Measurements from ENCODE around the gene RERE. TPM values are rescaled to one million over a fixed set of nuclear protein-coding genes. Genes with fewer than 3 reads are reported as not detected.
"Not testable (repeated sequence)": the region's sequence is repeated elsewhere in the genome, so short reads cannot be mapped to it uniquely, and the experiment has no call there.

Gene RERE
- polyA plus RNA-seq, 2 donors = 14.0 to 24.4 TPM

GRCh38 chr1:8633741-8634501, 183.5 kb downstream of the RERE start:
- 92 to 96% methylated on average over 5 of the region's 5 CpGs for WGBS, 2 donors
- no peaks in the 10 kb centered on the region for H3K27me3 ChIP-seq (ENCODE audit: control insufficient read depth in 1 of 2, insufficient read depth in 2 of 2, low read length in 2 of 2)
- H3K9me3 ChIP-seq (ENCODE audit: control insufficient read depth in 2 of 2, insufficient read depth in 1 of 2, low read depth in 1 of 2, low read length in 1 of 2) = no peaks in the 10 kb centered on the region
- H3K4me1 ChIP-seq (ENCODE audit: control insufficient read depth in 2 of 2, insufficient read depth in 2 of 2, low read length in 1 of 2) = no peaks in the 10 kb centered on the region
- no peak overlapping the region for H3K27ac ChIP-seq (ENCODE audit: low read depth in 2 of 2, low read length in 1 of 2)
- H3K36me3 ChIP-seq (ENCODE audit: control insufficient read depth in 2 of 2, insufficient read depth in 2 of 2, low read length in 1 of 2) = no peaks in the 10 kb centered on the region
- H3K4me3 ChIP-seq (ENCODE audit: low read depth in 1 of 2, low read length in 2 of 2) = no peak overlapping the region

- WGBS, 2 donors = 75 to 82% methylated on average over 4 of the region's 4 CpGs
- Histone ChIP-seq H3K36me3 (ENCODE audit: control insufficient read depth in 2 of 2, insufficient read depth in 2 of 2, low read length in 1 of 2) (no peaks in the 10 kb centered on the region), H3K27me3 (ENCODE audit: control insufficient read depth in 1 of 2, insufficient read depth in 2 of 2, low read length in 2 of 2) (no peaks in the 10 kb centered on the region), H3K4me3 (ENCODE audit: low read depth in 1 of 2, low read length in 2 of 2) (no peak overlapping the region), H3K27ac (ENCODE audit: low read depth in 2 of 2, low read length in 1 of 2) (no peak overlapping the region), H3K9me3 (ENCODE audit: control insufficient read depth in 2 of 2, insufficient read depth in 1 of 2, low read depth in 1 of 2, low read length in 1 of 2) (no peaks in the 10 kb centered on the region), H3K4me1 (ENCODE audit: control insufficient read depth in 2 of 2, insufficient read depth in 2 of 2, low read length in 1 of 2) (no peaks in the 10 kb centered on the region)
Observed at GRCh38 chr1:8632102-8632501, 185.3 kb downstream of the RERE start.

- Histone ChIP-seq H3K4me3 (ENCODE audit: low read depth in 1 of 2, low read length in 2 of 2) (no peak overlapping the region), H3K27me3 (ENCODE audit: control insufficient read depth in 1 of 2, insufficient read depth in 2 of 2, low read length in 2 of 2) (no peaks in the 10 kb centered on the region), H3K9me3 (ENCODE audit: control insufficient read depth in 2 of 2, insufficient read depth in 1 of 2, low read depth in 1 of 2, low read length in 1 of 2) (no peaks in the 10 kb centered on the region), H3K36me3 (ENCODE audit: control insufficient read depth in 2 of 2, insufficient read depth in 2 of 2, low read length in 1 of 2) (no peaks in the 10 kb centered on the region), H3K4me1 (ENCODE audit: control insufficient read depth in 2 of 2, insufficient read depth in 2 of 2, low read length in 1 of 2) (no peaks in the 10 kb centered on the region), H3K27ac (ENCODE audit: low read depth in 2 of 2, low read length in 1 of 2) (no peak overlapping the region)
- 94 to 96% methylated on average over 3 of the region's 3 CpGs for WGBS, 2 donors
Observed at GRCh38 chr1:8631163-8631562, 186.3 kb downstream of the RERE start.

- Histone ChIP-seq H3K36me3 (ENCODE audit: control insufficient read depth in 2 of 2, insufficient read depth in 2 of 2, low read length in 1 of 2) (no peaks in the 10 kb centered on the region), H3K4me1 (ENCODE audit: control insufficient read depth in 2 of 2, insufficient read depth in 2 of 2, low read length in 1 of 2) (no peaks in the 10 kb centered on the region), H3K27ac (ENCODE audit: low read depth in 2 of 2, low read length in 1 of 2) (no peak overlapping the region), H3K27me3 (ENCODE audit: control insufficient read depth in 1 of 2, insufficient read depth in 2 of 2, low read length in 2 of 2) (no peaks in the 10 kb centered on the region), H3K9me3 (ENCODE audit: control insufficient read depth in 2 of 2, insufficient read depth in 1 of 2, low read depth in 1 of 2, low read length in 1 of 2) (no peaks in the 10 kb centered on the region), H3K4me3 (ENCODE audit: low read depth in 1 of 2, low read length in 2 of 2) (no peak overlapping the region)
- 72 to 74% methylated on average over 7 of the region's 7 CpGs for WGBS, 2 donors
Observed at GRCh38 chr1:8629241-8630091, 188.0 kb downstream of the RERE start.

- WGBS, 2 donors = 63 to 75% methylated on average over 2 of the region's 2 CpGs
- Histone ChIP-seq H3K27me3 (ENCODE audit: control insufficient read depth in 1 of 2, insufficient read depth in 2 of 2, low read length in 2 of 2) (no peaks in the 10 kb centered on the region), H3K36me3 (ENCODE audit: control insufficient read depth in 2 of 2, insufficient read depth in 2 of 2, low read length in 1 of 2) (no peaks in the 10 kb centered on the region), H3K4me3 (ENCODE audit: low read depth in 1 of 2, low read length in 2 of 2) (no peak overlapping the region), H3K27ac (ENCODE audit: low read depth in 2 of 2, low read length in 1 of 2) (no peak overlapping the region), H3K9me3 (ENCODE audit: control insufficient read depth in 2 of 2, insufficient read depth in 1 of 2, low read depth in 1 of 2, low read length in 1 of 2) (no peaks in the 10 kb centered on the region), H3K4me1 (ENCODE audit: control insufficient read depth in 2 of 2, insufficient read depth in 2 of 2, low read length in 1 of 2) (no peaks in the 10 kb centered on the region)
Observed at GRCh38 chr1:8628606-8629005, 188.8 kb downstream of the RERE start.

- no peak overlapping the region for H3K27ac ChIP-seq (ENCODE audit: low read depth in 2 of 2, low read length in 1 of 2)
- WGBS, 2 donors = 84 to 88% methylated on average over 5 of the region's 5 CpGs
- H3K4me3 ChIP-seq (ENCODE audit: low read depth in 1 of 2, low read length in 2 of 2) = no peak overlapping the region
- H3K4me1 ChIP-seq (ENCODE audit: control insufficient read depth in 2 of 2, insufficient read depth in 2 of 2, low read length in 1 of 2) = no peaks in the 10 kb centered on the region
- no peaks in the 10 kb centered on the region for H3K36me3 ChIP-seq (ENCODE audit: control insufficient read depth in 2 of 2, insufficient read depth in 2 of 2, low read length in 1 of 2)
- no peaks in the 10 kb centered on the region for H3K9me3 ChIP-seq (ENCODE audit: control insufficient read depth in 2 of 2, insufficient read depth in 1 of 2, low read depth in 1 of 2, low read length in 1 of 2)
- no peaks in the 10 kb centered on the region for H3K27me3 ChIP-seq (ENCODE audit: control insufficient read depth in 1 of 2, insufficient read depth in 2 of 2, low read length in 2 of 2)
Observed at GRCh38 chr1:8627728-8628127, 189.7 kb downstream of the RERE start.

- 72 to 76% methylated on average over 4 of the region's 4 CpGs for WGBS, 2 donors
- no peaks in the 10 kb centered on the region for H3K4me1 ChIP-seq (ENCODE audit: control insufficient read depth in 2 of 2, insufficient read depth in 2 of 2, low read length in 1 of 2)
- H3K36me3 ChIP-seq (ENCODE audit: control insufficient read depth in 2 of 2, insufficient read depth in 2 of 2, low read length in 1 of 2) = no peaks in the 10 kb centered on the region
- H3K27me3 ChIP-seq (ENCODE audit: control insufficient read depth in 1 of 2, insufficient read depth in 2 of 2, low read length in 2 of 2) = no peaks in the 10 kb centered on the region
- H3K9me3 ChIP-seq (ENCODE audit: control insufficient read depth in 2 of 2, insufficient read depth in 1 of 2, low read depth in 1 of 2, low read length in 1 of 2) = no peaks in the 10 kb centered on the region
- no peak overlapping the region for H3K27ac ChIP-seq (ENCODE audit: low read depth in 2 of 2, low read length in 1 of 2)
- H3K4me3 ChIP-seq (ENCODE audit: low read depth in 1 of 2, low read length in 2 of 2) = no peak overlapping the region
Observed at GRCh38 chr1:8625981-8626898, 191.2 kb downstream of the RERE start.

- Histone ChIP-seq H3K4me3 (ENCODE audit: low read depth in 1 of 2, low read length in 2 of 2) (no peak overlapping the region), H3K27ac (ENCODE audit: low read depth in 2 of 2, low read length in 1 of 2) (no peak overlapping the region), H3K27me3 (ENCODE audit: control insufficient read depth in 1 of 2, insufficient read depth in 2 of 2, low read length in 2 of 2) (no peaks in the 10 kb centered on the region), H3K9me3 (ENCODE audit: control insufficient read depth in 2 of 2, insufficient read depth in 1 of 2, low read depth in 1 of 2, low read length in 1 of 2) (no peaks in the 10 kb centered on the region), H3K4me1 (ENCODE audit: control insufficient read depth in 2 of 2, insufficient read depth in 2 of 2, low read length in 1 of 2) (no peaks in the 10 kb centered on the region), H3K36me3 (ENCODE audit: control insufficient read depth in 2 of 2, insufficient read depth in 2 of 2, low read length in 1 of 2) (no peaks in the 10 kb centered on the region)
- WGBS, 2 donors = 85 to 93% methylated on average over 2 of the region's 2 CpGs
Observed at GRCh38 chr1:8625491-8625890, 191.9 kb downstream of the RERE start.

- not testable (repeated sequence) for H3K36me3 ChIP-seq (ENCODE audit: control insufficient read depth in 2 of 2, insufficient read depth in 2 of 2, low read length in 1 of 2); H3K9me3 ChIP-seq (ENCODE audit: control insufficient read depth in 2 of 2, insufficient read depth in 1 of 2, low read depth in 1 of 2, low read length in 1 of 2); H3K4me3 ChIP-seq (ENCODE audit: low read depth in 1 of 2, low read length in 2 of 2); H3K27me3 ChIP-seq (ENCODE audit: control insufficient read depth in 1 of 2, insufficient read depth in 2 of 2, low read length in 2 of 2); H3K27ac ChIP-seq (ENCODE audit: low read depth in 2 of 2, low read length in 1 of 2); H3K4me1 ChIP-seq (ENCODE audit: control insufficient read depth in 2 of 2, insufficient read depth in 2 of 2, low read length in 1 of 2)
- 51 to 53% methylated on average over 7 of the region's 7 CpGs for WGBS, 2 donors
Observed at GRCh38 chr1:8623651-8624192, 193.7 kb downstream of the RERE start.
